Measurements from ENCODE around the gene BTG3.

DNA sequence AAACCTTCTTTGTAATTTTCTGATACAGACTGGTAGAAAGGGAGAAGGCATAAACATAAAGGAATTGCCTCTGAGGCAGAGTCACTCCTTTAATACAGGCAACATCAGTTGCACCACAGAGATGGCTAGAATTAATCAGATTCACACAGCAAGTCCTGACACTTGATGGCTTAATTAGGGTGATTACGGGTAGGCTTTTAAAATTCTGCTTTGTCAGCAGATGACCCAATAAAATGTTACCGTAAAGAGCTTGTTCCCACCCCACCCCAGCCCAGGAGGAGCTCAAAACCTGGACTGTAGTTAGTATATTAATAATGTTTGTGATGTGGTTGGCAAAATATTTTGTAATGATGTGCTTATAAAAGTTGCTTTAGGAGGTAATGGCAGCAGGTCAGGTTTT lies 9.3 kb upstream of the BTG3 start:
- TF ChIP-seq, protein P1, sequence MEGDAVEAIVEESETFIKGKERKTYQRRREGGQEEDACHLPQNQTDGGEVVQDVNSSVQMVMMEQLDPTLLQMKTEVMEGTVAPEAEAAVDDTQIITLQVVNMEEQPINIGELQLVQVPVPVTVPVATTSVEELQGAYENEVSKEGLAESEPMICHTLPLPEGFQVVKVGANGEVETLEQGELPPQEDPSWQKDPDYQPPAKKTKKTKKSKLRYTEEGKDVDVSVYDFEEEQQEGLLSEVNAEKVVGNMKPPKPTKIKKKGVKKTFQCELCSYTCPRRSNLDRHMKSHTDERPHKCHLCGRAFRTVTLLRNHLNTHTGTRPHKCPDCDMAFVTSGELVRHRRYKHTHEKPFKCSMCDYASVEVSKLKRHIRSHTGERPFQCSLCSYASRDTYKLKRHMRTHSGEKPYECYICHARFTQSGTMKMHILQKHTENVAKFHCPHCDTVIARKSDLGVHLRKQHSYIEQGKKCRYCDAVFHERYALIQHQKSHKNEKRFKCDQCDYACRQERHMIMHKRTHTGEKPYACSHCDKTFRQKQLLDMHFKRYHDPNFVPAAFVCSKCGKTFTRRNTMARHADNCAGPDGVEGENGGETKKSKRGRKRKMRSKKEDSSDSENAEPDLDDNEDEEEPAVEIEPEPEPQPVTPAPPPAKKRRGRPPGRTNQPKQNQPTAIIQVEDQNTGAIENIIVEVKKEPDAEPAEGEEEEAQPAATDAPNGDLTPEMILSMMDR (IDR thresholded peaks at IDR 0.05): no peak
- TF ChIP-seq, protein P2, sequence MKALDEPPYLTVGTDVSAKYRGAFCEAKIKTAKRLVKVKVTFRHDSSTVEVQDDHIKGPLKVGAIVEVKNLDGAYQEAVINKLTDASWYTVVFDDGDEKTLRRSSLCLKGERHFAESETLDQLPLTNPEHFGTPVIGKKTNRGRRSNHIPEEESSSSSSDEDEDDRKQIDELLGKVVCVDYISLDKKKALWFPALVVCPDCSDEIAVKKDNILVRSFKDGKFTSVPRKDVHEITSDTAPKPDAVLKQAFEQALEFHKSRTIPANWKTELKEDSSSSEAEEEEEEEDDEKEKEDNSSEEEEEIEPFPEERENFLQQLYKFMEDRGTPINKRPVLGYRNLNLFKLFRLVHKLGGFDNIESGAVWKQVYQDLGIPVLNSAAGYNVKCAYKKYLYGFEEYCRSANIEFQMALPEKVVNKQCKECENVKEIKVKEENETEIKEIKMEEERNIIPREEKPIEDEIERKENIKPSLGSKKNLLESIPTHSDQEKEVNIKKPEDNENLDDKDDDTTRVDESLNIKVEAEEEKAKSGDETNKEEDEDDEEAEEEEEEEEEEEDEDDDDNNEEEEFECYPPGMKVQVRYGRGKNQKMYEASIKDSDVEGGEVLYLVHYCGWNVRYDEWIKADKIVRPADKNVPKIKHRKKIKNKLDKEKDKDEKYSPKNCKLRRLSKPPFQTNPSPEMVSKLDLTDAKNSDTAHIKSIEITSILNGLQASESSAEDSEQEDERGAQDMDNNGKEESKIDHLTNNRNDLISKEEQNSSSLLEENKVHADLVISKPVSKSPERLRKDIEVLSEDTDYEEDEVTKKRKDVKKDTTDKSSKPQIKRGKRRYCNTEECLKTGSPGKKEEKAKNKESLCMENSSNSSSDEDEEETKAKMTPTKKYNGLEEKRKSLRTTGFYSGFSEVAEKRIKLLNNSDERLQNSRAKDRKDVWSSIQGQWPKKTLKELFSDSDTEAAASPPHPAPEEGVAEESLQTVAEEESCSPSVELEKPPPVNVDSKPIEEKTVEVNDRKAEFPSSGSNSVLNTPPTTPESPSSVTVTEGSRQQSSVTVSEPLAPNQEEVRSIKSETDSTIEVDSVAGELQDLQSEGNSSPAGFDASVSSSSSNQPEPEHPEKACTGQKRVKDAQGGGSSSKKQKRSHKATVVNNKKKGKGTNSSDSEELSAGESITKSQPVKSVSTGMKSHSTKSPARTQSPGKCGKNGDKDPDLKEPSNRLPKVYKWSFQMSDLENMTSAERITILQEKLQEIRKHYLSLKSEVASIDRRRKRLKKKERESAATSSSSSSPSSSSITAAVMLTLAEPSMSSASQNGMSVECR (CRISPR knock-in tag; IDR thresholded peaks at IDR 0.05; ENCODE audit: borderline replicate concordance): no peak
- TF ChIP-seq, protein P3, sequence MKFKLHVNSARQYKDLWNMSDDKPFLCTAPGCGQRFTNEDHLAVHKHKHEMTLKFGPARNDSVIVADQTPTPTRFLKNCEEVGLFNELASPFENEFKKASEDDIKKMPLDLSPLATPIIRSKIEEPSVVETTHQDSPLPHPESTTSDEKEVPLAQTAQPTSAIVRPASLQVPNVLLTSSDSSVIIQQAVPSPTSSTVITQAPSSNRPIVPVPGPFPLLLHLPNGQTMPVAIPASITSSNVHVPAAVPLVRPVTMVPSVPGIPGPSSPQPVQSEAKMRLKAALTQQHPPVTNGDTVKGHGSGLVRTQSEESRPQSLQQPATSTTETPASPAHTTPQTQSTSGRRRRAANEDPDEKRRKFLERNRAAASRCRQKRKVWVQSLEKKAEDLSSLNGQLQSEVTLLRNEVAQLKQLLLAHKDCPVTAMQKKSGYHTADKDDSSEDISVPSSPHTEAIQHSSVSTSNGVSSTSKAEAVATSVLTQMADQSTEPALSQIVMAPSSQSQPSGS (CRISPR knock-in tag; IDR thresholded peaks at IDR 0.05; ENCODE audit: borderline replicate concordance, low read depth): no peak
- no peak for TF ChIP-seq NFATC4 (CRISPR knock-in tag; IDR thresholded peaks at IDR 0.05)
- TF ChIP-seq, protein P4, sequence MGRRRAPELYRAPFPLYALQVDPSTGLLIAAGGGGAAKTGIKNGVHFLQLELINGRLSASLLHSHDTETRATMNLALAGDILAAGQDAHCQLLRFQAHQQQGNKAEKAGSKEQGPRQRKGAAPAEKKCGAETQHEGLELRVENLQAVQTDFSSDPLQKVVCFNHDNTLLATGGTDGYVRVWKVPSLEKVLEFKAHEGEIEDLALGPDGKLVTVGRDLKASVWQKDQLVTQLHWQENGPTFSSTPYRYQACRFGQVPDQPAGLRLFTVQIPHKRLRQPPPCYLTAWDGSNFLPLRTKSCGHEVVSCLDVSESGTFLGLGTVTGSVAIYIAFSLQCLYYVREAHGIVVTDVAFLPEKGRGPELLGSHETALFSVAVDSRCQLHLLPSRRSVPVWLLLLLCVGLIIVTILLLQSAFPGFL (CRISPR knock-in tag; IDR thresholded peaks at IDR 0.05; ENCODE audit: borderline replicate concordance): no peak
- TF ChIP-seq, protein P5, sequence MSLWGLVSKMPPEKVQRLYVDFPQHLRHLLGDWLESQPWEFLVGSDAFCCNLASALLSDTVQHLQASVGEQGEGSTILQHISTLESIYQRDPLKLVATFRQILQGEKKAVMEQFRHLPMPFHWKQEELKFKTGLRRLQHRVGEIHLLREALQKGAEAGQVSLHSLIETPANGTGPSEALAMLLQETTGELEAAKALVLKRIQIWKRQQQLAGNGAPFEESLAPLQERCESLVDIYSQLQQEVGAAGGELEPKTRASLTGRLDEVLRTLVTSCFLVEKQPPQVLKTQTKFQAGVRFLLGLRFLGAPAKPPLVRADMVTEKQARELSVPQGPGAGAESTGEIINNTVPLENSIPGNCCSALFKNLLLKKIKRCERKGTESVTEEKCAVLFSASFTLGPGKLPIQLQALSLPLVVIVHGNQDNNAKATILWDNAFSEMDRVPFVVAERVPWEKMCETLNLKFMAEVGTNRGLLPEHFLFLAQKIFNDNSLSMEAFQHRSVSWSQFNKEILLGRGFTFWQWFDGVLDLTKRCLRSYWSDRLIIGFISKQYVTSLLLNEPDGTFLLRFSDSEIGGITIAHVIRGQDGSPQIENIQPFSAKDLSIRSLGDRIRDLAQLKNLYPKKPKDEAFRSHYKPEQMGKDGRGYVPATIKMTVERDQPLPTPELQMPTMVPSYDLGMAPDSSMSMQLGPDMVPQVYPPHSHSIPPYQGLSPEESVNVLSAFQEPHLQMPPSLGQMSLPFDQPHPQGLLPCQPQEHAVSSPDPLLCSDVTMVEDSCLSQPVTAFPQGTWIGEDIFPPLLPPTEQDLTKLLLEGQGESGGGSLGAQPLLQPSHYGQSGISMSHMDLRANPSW (CRISPR knock-in tag; conservative IDR thresholded peaks at IDR 0.05; ENCODE audit: low read depth): no peak
- TF ChIP-seq, protein P6, sequence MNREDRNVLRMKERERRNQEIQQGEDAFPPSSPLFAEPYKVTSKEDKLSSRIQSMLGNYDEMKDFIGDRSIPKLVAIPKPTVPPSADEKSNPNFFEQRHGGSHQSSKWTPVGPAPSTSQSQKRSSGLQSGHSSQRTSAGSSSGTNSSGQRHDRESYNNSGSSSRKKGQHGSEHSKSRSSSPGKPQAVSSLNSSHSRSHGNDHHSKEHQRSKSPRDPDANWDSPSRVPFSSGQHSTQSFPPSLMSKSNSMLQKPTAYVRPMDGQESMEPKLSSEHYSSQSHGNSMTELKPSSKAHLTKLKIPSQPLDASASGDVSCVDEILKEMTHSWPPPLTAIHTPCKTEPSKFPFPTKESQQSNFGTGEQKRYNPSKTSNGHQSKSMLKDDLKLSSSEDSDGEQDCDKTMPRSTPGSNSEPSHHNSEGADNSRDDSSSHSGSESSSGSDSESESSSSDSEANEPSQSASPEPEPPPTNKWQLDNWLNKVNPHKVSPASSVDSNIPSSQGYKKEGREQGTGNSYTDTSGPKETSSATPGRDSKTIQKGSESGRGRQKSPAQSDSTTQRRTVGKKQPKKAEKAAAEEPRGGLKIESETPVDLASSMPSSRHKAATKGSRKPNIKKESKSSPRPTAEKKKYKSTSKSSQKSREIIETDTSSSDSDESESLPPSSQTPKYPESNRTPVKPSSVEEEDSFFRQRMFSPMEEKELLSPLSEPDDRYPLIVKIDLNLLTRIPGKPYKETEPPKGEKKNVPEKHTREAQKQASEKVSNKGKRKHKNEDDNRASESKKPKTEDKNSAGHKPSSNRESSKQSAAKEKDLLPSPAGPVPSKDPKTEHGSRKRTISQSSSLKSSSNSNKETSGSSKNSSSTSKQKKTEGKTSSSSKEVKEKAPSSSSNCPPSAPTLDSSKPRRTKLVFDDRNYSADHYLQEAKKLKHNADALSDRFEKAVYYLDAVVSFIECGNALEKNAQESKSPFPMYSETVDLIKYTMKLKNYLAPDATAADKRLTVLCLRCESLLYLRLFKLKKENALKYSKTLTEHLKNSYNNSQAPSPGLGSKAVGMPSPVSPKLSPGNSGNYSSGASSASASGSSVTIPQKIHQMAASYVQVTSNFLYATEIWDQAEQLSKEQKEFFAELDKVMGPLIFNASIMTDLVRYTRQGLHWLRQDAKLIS (CRISPR knock-in tag; IDR thresholded peaks at IDR 0.05; ENCODE audit: borderline replicate concordance): no peak
- TF ChIP-seq, protein P7, sequence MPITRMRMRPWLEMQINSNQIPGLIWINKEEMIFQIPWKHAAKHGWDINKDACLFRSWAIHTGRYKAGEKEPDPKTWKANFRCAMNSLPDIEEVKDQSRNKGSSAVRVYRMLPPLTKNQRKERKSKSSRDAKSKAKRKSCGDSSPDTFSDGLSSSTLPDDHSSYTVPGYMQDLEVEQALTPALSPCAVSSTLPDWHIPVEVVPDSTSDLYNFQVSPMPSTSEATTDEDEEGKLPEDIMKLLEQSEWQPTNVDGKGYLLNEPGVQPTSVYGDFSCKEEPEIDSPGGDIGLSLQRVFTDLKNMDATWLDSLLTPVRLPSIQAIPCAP (CRISPR knock-in tag; IDR thresholded peaks at IDR 0.05): no peak
- no peak for TF ChIP-seq ZNF121 (CRISPR knock-in tag; IDR thresholded peaks at IDR 0.05)
- TF ChIP-seq NR2C2 (CRISPR knock-in tag; IDR thresholded peaks at IDR 0.05): no peak
- no peak for TF ChIP-seq NFE2L1 (CRISPR knock-in tag; IDR thresholded peaks at IDR 0.05)
- TF ChIP-seq JUN (CRISPR knock-in tag; IDR thresholded peaks at IDR 0.05): no peak
- TF ChIP-seq, protein P8, sequence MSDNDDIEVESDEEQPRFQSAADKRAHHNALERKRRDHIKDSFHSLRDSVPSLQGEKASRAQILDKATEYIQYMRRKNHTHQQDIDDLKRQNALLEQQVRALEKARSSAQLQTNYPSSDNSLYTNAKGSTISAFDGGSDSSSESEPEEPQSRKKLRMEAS (CRISPR knock-in tag; IDR thresholded peaks at IDR 0.05): no peak

Data from WTC11 (cell line).